ENCODE data around the gene H3-3A. TPM values are rescaled to one million over a fixed set of nuclear protein-coding genes. Genes with fewer than 3 reads are reported as not detected.

Gene H3-3A
- total and polyA plus RNA-seq, 10 of the 15 experiments (the other 5 are each of a cell fraction or from before 2014, with no cell fraction given), result 215 to 486 (median 393) TPM

- no peak for TF ChIP-seq CHD4 (IDR thresholded peaks at IDR 0.05)
- no peak for TF ChIP-seq RELB (IDR thresholded peaks at IDR 0.05; ENCODE audit: low read depth)
- TF ChIP-seq ZNF622 (IDR thresholded peaks at IDR 0.05), result no peak
- no peak for TF ChIP-seq RELA (IDR thresholded peaks at IDR 0.05; ENCODE audit: borderline replicate concordance, partially characterized antibody)
- TF ChIP-seq KLF5 (IDR thresholded peaks at IDR 0.05; ENCODE audit: partially characterized antibody), result no peak
- TF ChIP-seq JUNB (IDR thresholded peaks at IDR 0.05), result no peak
- TF ChIP-seq PKNOX1 (IDR thresholded peaks at IDR 0.05), result no peak
- TF ChIP-seq E2F8 (IDR thresholded peaks at IDR 0.05; ENCODE audit: low read depth, partially characterized antibody), result no peak
- no peak for TF ChIP-seq MTA3 (IDR thresholded peaks at IDR 0.05; ENCODE audit: borderline replicate concordance, low read length)
- no peak for TF ChIP-seq RAD21 (IDR thresholded peaks at IDR 0.05; ENCODE audit: insufficient read depth, low read depth, low read length)
- no peak for TF ChIP-seq ZBTB33 (IDR thresholded peaks at IDR 0.05)
Observed at GRCh38 chr1:226097866-226098625, 35.5 kb downstream of the H3-3A start (continued).

Data from GM12878 (cell line).